Posterior cingulate gyrus (tissue), 11 donors: Measurements from ENCODE around the gene ADRB2.
"Not testable (repeated sequence)": the region's sequence is repeated elsewhere in the genome, so short reads cannot be mapped to it uniquely, and the experiment has no call there.

Experiments used
- DNase-seq, 10 donors: peaks; one replicate each; pipeline versions ENCODE4 v3.0.0 to v3.0.0-alpha.2; 2020 to 2021; ENCODE audit warnings: mixed read lengths in 3 of 10
- intact Hi-C: fragments of 100-400 bp; cut with DNase I; formaldehyde crosslinking; loops from one replicate; pipeline ENCODE4 v1.15.1; 2023

Gene ADRB2

GRCh38 chr5:148826053-148826738 lies at the start of gene ADRB2:
ADRB2 (plus strand) TSS chr5:148826611; CDS start chr5:148826832, 221 bp downstream.
- DNase-seq = peak; percentile 78 to 97 (median 84)
- intact Hi-C loops = no loop called here

DNA sequence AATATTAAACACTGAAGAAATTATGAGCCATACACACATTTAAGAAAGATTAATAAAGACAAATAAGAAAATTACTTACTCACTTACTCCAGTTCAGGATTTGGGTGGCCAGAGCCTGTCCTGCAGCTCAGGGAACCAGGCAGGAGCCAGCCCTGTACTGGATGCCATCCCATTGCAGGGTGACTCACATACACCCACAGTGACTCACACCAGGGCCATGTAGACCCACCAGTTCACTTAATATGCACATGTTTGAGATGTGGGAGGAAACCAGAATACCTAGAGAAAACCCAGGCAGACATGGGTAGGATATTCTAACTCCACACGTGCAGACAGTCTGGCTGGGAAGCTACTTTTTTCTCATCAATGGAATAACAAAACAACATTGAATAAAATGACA lies 49.6 kb upstream of the ADRB2 start:
- intact Hi-C loops = no loop called here
- no peak for DNase-seq

GRCh38 chr5:148778882-148779281 lies 47.5 kb upstream of the ADRB2 start:
- no peak for DNase-seq
- intact Hi-C loops = no loop called here

DNA sequence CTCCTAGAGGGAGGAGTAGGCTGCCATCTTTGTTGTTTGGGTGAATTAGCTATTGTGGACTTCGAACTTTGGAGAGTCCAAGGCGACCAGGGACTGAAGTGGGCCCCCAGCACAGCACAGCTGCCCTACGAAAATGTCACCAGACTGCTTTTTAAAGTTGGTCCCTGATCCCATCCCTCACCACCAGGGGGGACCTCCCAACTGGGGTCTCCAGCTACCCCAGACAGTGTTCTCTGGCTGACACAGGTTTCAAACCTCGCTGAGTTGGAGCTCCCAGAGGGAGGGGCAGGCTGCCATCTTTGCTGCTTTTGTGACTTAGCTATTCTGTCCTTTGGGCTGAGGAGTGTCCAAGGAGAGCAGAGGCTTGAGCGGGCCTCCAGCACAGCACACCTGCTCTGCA lies 45.7 kb upstream of the ADRB2 start:
- no peak for DNase-seq
- intact Hi-C loops = no loop called here

DNA sequence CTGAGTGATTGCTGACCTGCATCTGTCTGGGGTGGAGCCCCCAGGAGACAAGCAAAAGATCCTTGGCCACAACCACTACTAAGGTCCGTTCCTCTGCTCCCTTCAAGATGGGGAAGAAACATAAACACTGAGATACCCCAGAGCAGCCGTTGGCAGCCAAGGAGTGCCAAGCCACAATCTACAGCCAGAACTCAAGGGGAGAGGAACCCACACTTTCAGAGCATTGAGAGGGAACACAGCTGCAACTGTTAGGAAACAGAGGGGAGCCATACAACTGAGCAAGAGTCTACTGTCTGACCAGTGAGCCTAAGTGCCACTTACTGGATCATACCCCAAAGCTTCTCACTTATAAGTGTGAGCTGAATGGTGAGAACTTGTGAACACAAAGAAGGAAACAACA lies 44.6 kb upstream of the ADRB2 start:
- intact Hi-C loops = no loop called here
- no peak for DNase-seq

DNA sequence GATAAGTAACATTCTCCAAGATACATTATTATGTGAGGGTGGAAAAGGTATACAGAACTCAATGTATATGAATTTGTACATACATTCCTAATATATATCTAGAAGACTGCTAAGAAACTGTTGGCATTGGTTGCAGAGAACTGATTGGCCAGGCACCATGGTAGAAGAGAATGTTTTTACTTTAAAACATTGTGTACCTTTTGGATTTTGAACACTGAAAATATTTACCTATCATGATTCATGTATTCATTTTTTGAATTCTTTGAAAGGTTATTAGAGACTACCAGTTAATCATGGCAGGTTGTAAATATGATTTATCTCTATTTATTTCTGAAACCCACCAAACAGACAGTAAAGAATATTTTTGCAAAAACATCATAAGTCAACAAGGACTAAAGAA lies 41.2 kb upstream of the ADRB2 start:
- intact Hi-C loops = no loop called here
- DNase-seq = no peak

GRCh38 chr5:148786456-148786855 lies 40.0 kb upstream of the ADRB2 start:
- intact Hi-C loops = no loop called here
- no peak for DNase-seq

DNA sequence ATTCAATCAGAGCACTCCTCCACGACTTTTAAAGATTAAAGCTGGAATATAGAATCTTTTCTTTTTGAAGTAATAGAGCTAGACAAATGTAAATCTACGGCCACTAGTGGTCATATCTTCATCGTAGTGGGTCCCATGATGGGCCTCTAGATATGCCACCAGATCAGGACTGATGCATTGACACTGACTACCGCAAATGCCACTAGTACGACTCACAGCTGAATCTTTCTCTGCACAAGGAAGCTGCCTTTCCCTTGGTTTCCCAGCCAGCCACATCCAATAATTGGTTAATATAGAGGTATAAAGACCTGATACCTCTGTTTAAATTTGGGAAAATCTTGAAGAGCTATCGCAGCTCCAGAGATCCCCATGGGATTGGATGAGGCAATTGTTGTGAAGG lies 37.8 kb upstream of the ADRB2 start:
- intact Hi-C loops = no loop called here

GRCh38 chr5:148790545-148791333 lies 35.7 kb upstream of the ADRB2 start:
- no peak for DNase-seq
- intact Hi-C loops = no loop called here

More for the DNA sequence above, 37.8 kb upstream of the ADRB2 start:
- DNase-seq = no peak

GRCh38 chr5:148791334-148791667 lies 35.1 kb upstream of the ADRB2 start:
- DNase-seq = no peak
- intact Hi-C loops = no loop called here

GRCh38 chr5:148791696-148792095 lies 34.7 kb upstream of the ADRB2 start:
- DNase-seq = no peak
- intact Hi-C loops = no loop called here

- intact Hi-C loops = no loop called here
- DNase-seq = peak in 1 of 10 donors; percentile 51
Measured at GRCh38 chr5:148792744-148793143, 33.7 kb upstream of the ADRB2 start.

- intact Hi-C loops = no loop called here
- no peak for DNase-seq
Measured at GRCh38 chr5:148793261-148793660, 33.1 kb upstream of the ADRB2 start.

DNA sequence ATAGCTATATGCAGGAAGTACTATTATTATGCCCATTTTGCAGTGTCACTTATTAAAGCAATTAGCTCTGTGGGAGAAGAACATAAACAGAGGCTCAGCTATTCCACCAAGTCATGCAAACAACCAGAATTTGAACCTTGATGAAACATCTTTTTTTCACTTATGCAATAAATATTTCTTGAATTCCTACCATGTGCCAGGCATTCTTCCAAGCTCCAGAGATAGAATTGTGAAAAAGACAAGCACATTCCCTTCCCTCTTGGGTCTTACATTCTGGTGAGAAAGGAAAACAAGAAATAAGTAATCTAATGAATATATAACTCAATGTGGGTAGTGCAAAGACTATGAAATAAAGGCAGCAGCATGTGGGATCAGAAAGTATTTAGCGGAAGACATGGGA lies 32.1 kb upstream of the ADRB2 start:
- DNase-seq = no peak
- intact Hi-C loops = no loop called here

DNA sequence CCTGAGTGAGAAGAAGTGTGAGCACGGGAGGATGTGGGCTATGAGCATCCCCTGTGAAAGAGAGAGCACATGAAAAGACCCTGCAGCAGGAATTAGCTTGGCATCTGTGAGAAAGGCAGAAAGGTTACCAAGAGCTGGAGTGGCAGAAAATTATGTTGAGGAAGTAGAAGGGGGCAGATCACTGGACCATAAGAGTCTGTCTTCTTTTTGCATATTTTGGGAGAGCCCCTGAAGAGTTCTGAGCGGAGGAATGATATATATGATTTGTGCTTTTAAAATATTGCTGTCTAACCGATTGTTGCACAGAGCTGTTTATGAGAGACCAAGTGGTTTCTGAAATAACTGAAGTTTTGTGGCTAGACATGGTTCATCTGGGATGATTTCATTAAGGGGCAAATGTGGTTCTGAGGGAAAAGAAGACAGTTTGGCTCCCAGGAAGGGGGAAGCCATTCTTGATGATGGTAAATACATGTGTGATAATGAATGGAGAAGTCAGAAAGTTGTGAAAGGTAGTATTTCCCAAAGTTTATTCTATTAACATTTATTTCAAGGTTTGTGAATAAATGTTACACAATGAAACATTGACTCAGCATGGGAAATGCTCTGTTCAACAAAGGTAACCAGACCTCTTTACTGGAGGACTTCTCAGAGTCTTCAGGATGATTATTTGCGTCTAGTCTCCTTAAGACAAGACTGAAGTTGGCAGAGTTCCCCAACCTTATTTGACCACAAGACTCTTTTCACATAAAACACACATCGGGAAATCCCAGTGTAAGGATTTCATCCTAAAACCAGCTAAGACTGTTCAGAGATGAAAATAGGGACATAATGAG lies 31.5 kb upstream of the ADRB2 start:
- no peak for DNase-seq
- intact Hi-C loops = no loop called here

DNA sequence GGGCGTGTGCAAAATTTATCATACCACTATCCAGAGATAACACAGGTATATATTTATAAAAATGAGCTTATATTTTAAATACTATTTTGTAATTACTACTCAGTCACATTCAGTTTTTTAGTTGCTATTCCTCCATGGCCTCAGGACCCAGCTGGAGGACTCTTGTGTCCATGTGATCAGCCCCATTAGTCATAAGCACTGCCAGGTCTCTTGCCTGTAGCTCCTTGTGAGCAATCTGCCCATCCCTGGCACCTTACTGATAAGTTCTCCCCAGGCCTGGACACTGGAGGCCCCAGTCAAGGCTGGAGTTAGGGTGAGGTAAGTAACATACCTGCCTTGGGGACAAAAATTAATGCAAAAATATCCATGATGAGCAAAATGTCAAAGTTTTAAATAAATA lies 29.5 kb upstream of the ADRB2 start:
- no peak for DNase-seq

GRCh38 chr5:148798786-148799185 lies 27.6 kb upstream of the ADRB2 start:
- intact Hi-C loops = no loop called here
- no peak for DNase-seq

More for the DNA sequence above, 29.5 kb upstream of the ADRB2 start:
- intact Hi-C loops = no loop called here

DNA sequence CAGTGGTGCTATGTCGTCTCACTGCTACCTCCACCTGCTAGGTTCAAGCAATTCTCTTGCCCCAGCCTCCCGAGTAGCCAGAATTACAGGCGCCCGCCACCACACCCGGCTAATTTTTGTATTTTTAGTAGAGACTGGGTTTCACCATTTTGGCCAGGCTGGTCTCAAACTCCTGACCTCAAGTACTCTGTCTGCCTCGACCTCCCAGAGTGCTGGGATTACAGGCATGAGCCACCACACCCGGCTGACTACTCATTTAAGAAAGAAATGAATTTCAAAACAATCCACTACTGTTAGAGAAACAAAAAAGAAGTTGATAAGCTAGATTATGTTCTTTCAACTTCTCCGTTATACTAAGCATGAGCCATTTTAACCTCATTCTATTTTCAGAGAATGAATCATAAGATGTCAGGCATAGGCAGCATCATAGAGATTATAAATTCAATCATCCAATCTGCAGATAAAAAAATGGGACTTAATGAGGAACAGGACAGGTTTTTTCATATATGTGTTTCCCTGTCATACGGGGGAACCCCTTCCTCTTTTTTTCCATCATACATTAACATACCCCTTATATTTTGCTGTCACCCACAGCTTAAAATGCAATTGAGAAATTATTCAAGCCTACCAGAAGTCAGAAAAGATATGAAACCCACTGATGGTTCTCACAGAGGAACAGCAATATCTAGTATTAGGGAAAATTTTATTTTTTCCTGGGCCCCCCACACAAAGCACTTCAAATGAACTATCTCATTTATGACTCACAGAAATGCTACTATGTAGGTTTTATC lies 26.5 kb upstream of the ADRB2 start:
- intact Hi-C loops = no loop called here
- no peak for DNase-seq

DNA sequence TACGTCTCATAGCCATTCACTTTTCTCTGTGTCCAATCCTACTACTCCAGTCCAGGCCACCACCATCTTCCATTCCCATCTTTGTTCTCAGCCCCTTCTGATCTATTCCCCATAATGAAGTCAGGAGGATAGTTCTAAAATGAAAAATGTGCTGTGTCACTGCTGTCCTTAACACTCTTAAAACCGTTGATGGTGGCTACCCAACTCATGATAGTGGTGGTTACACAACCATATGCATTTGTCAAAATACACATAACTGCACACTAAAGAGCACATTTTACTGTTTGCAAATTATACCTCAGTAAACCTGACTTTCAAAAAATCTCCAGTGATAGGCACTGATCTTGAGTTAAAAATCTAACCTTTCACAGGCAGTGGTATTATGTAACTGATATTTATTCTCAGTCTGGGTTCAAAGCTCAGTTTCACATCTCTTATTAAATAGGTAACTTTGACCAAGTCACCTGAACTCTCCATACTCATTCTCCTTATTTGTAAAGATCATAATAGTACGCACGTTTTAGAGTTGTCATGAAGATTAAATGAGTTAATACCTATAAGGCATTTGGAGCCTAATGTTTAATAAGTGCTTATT lies 24.6 kb upstream of the ADRB2 start:
- no peak for DNase-seq
- intact Hi-C loops = no loop called here

DNA sequence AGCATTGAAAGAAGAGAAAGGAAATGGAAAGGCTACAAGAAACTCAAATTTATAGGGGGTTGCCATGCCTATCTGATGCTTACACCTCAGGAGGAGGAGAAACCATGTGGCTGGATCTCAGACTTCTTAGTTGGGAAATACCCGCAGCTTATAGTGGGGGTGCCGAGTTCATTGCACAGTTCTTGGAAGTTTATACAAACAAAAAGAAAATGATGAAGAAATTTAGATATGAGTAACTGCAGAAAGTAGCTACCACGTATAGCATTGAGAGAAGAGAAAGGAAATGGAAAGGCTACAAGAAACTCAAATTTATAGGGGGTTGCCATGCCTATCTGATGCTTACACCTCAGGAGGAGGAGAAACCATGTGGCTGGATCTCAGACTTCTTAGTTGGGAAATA lies 23.0 kb upstream of the ADRB2 start:
- intact Hi-C loops, DNase-seq: not testable (repeated sequence)
